ENCODE results near the gene SLC15A5. TPM values are rescaled to one million over a fixed set of nuclear protein-coding genes. Genes with fewer than 3 reads are reported as not detected.

The SLC15A5 gene
- total and polyA plus RNA-seq, 2 donors from 2014 or later = not detected

GRCh38 chr12:16245209-16245608 is 32.3 kb downstream of the SLC15A5 start:
- Histone ChIP-seq H3K27me3 (ENCODE audit: control insufficient read depth, insufficient read depth, low read length) (no peaks in the 10 kb centered on the region), H3K4me1 (ENCODE audit: control insufficient read depth in 2 of 3, insufficient read depth in 2 of 3, low read depth in 1 of 3, low read length in 3 of 3) (peaks cover 0 to 3% (median 0%) of the 10 kb centered on the region in 3 donors), H3K36me3 (ENCODE audit: control insufficient read depth in 2 of 3, insufficient read depth in 3 of 3, low read length in 3 of 3) (no peaks in the 10 kb centered on the region), H3K4me3 (ENCODE audit: low read length in 3 of 3) (no peak overlapping the region), H3K27ac (ENCODE audit: low read depth in 2 of 2, low read length in 2 of 2) (no peak overlapping the region), H3K9ac (ENCODE audit: low read length in 3 of 3) (no peak overlapping the region), H3K9me3 (ENCODE audit: control insufficient read depth in 2 of 3, insufficient read depth in 1 of 3, low read length in 3 of 3) (no peaks in the 10 kb centered on the region)
- no peak for FAIRE-seq
- TF ChIP-seq, protein P1, sequence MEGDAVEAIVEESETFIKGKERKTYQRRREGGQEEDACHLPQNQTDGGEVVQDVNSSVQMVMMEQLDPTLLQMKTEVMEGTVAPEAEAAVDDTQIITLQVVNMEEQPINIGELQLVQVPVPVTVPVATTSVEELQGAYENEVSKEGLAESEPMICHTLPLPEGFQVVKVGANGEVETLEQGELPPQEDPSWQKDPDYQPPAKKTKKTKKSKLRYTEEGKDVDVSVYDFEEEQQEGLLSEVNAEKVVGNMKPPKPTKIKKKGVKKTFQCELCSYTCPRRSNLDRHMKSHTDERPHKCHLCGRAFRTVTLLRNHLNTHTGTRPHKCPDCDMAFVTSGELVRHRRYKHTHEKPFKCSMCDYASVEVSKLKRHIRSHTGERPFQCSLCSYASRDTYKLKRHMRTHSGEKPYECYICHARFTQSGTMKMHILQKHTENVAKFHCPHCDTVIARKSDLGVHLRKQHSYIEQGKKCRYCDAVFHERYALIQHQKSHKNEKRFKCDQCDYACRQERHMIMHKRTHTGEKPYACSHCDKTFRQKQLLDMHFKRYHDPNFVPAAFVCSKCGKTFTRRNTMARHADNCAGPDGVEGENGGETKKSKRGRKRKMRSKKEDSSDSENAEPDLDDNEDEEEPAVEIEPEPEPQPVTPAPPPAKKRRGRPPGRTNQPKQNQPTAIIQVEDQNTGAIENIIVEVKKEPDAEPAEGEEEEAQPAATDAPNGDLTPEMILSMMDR (IDR thresholded peaks at IDR 0.05; ENCODE audit: borderline replicate concordance, extremely low read depth, insufficient read depth) = no peak
- DNase-seq = no peak
- intact Hi-C loops (cut with DNase I) = no loop called here

DNA sequence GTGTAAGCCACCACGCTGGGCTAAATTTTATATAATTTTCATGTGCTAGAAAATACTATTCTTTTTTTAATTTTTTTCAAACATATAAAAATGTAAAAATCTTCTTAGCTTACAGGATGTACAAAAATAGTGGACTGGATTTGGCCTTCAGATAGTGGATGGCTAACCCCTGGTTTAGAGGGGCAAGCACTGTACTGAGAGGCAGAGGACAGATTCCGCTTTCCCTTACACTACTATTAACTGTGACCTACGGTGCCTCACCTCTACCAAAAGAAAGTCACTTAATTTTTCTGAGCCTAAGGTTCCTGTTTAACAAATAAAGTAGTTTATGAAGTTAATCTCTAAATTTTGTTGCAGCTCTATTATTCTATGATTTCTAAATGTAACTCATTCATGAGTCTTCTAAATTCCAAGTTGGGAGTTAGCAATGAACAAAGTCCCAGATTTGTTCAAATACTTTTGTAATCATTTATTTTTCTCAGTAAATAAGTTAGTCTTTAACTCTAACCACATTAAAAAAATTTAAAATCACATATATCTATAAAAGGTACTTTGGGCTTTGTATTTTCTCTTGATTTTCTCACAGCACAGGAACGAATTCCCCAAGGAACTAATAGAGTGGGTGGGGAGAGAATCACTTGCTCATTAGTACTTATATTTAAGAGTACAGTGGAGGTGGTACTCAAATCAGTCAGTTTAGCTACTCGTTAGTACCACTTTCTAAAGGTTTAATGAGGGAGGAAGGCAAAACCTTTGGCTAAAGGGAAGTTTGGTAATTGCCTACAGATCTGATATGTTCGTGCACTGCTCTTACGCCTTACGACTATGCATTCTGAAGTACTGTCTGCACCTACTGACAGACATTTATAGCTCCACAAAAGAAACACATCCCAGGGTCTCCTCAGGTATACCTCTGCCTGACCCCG is 33.7 kb downstream of the SLC15A5 start:
- Histone ChIP-seq H3K4me3 (ENCODE audit: low read length in 3 of 3) (no peak overlapping the region), H3K4me1 (ENCODE audit: control insufficient read depth in 2 of 3, insufficient read depth in 2 of 3, low read depth in 1 of 3, low read length in 3 of 3) (peaks cover 0 to 3% (median 0%) of the 10 kb centered on the region in 3 donors), H3K27me3 (ENCODE audit: control insufficient read depth, insufficient read depth, low read length) (no peaks in the 10 kb centered on the region), H3K36me3 (ENCODE audit: control insufficient read depth in 2 of 3, insufficient read depth in 3 of 3, low read length in 3 of 3) (no peaks in the 10 kb centered on the region), H3K27ac (ENCODE audit: low read depth in 2 of 2, low read length in 2 of 2) (no peak overlapping the region), H3K9ac (ENCODE audit: low read length in 3 of 3) (no peak overlapping the region), H3K9me3 (ENCODE audit: control insufficient read depth in 2 of 3, insufficient read depth in 1 of 3, low read length in 3 of 3) (no peaks in the 10 kb centered on the region)
- FAIRE-seq = no peak
- no peak for DNase-seq
- TF ChIP-seq, protein P1 (IDR thresholded peaks at IDR 0.05; ENCODE audit: borderline replicate concordance, extremely low read depth, insufficient read depth) = no peak
- intact Hi-C loops (cut with DNase I) = no loop called here

DNA sequence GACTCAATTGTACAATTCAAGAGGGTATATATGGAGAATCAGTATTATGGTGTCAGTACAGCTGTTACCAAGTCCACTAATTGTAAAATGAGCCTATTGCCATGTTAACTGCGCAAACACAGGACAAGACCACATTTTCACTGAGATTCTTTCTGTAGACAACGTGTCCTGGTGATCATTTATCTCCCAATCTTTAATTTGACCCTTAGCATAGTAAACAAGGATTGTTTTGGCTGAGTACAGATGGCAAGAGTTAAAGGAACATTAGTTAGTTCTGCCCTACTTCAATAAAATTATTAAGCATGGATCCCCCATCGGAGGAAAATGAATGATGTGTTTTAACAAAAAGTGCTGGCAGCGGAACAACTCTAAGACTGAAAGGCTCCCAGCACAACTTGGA is 36.1 kb downstream of the SLC15A5 start:
- H3K27me3 ChIP-seq (ENCODE audit: control insufficient read depth, insufficient read depth, low read length) = no peaks in the 10 kb centered on the region
- FAIRE-seq (no peak), DNase-seq (no peak)
- H3K9me3 ChIP-seq (ENCODE audit: control insufficient read depth in 2 of 3, insufficient read depth in 1 of 3, low read length in 3 of 3) = no peaks in the 10 kb centered on the region
- H3K9ac ChIP-seq (ENCODE audit: low read length in 3 of 3) = no peak overlapping the region
- no peaks in the 10 kb centered on the region for H3K36me3 ChIP-seq (ENCODE audit: control insufficient read depth in 2 of 3, insufficient read depth in 3 of 3, low read length in 3 of 3)
- peaks cover 0 to 3% (median 0%) of the 10 kb centered on the region in 3 donors for H3K4me1 ChIP-seq (ENCODE audit: control insufficient read depth in 2 of 3, insufficient read depth in 2 of 3, low read depth in 1 of 3, low read length in 3 of 3)
- no peak overlapping the region for H3K27ac ChIP-seq (ENCODE audit: low read depth in 2 of 2, low read length in 2 of 2)
- TF ChIP-seq, protein P1 (IDR thresholded peaks at IDR 0.05; ENCODE audit: borderline replicate concordance, extremely low read depth, insufficient read depth) = no peak
- intact Hi-C loops (cut with DNase I) = no loop called here
- H3K4me3 ChIP-seq (ENCODE audit: low read length in 3 of 3) = no peak overlapping the region

All from kidney (tissue), 14 donors.